Left ventricle myocardium inferior (tissue), 1 donor: Measurements from ENCODE around the gene UROD. TPM values are rescaled to one million over a fixed set of nuclear protein-coding genes. Genes with fewer than 3 reads are reported as not detected.
A peak's percentile ranks its signal among the peaks of the same experiment; 100 is the strongest.

Experiments used
- DNase-seq: peaks from one replicate; pipeline ENCODE4 v3.0.0-alpha.2; 2020
- H3K27ac ChIP-seq: fragments of 200-600 bp; replicated peaks from 2 replicates; pipeline ENCODE4 v1.8.0; 2021
- H3K27me3 ChIP-seq: fragments of 200-600 bp; 2 replicates; pipeline ENCODE4 v1.8.0; 2021; ENCODE audit warnings: low read depth
- H3K36me3 ChIP-seq: fragments of 200-600 bp; 2 replicates; pipeline ENCODE4 v1.8.0; 2021
- H3K4me1 ChIP-seq: fragments of 200-600 bp; 2 replicates; pipeline ENCODE4 v1.8.0; 2021
- H3K4me3 ChIP-seq: fragments of 200-600 bp; 2 replicates; pipeline ENCODE4 v1.8.0; 2021; ENCODE audit warnings: mild to moderate bottlenecking, moderate library complexity
- H3K9me3 ChIP-seq: fragments of 200-600 bp; replicated peaks from 2 replicates; pipeline ENCODE4 v1.8.0; 2021
- CTCF ChIP-seq: fragments of 200-600 bp; IDR thresholded peaks from 2 replicates; pipeline ENCODE4 v1.8.0; 2021; ENCODE audit warnings: antibody characterized with exemption, mild to moderate bottlenecking, borderline replicate concordance
- intact Hi-C: fragments of 100-400 bp; cut with micrococcal nuclease; formaldehyde crosslinking; loops from one replicate; pipeline ENCODE4 v1.11.0; 2022
- total RNA-seq: library from RNA; stranded (reverse); fragmentation: NEBNext Ultra II Directional; extraction: Animal tissue kit (Norgen Biotek cat#: 25700); gene quantifications from one replicate; pipeline ENCODE4 v1.2.1, GENCODE V29; 2021
- donor health status: DM: no; HTN: yes; CAD: no; lungs with severe emphysema.

The UROD gene
- total RNA-seq, 1 donor from 2014 or later, result 67.5 TPM

GRCh38 chr1:45008516-45008915, 3.5 kb upstream of the UROD start:
- peaks cover 63% of the 10 kb centered on the region for H3K36me3 ChIP-seq
- no peak overlapping the region for H3K4me3 ChIP-seq
- DNase-seq, result no peak
- TF ChIP-seq CTCF, result no peak
- H3K27ac ChIP-seq, result no peak overlapping the region
- no peaks in the 10 kb centered on the region for H3K9me3 ChIP-seq
- H3K4me1 ChIP-seq, result peaks cover 46% of the 10 kb centered on the region
- intact Hi-C loops, result no loop called here
- no peaks in the 10 kb centered on the region for H3K27me3 ChIP-seq

GRCh38 chr1:45009296-45009865, 2.7 kb upstream of the UROD start:
- H3K27ac ChIP-seq, result no peak overlapping the region
- H3K4me3 ChIP-seq, result peak overlapping the region; percentile 100
- intact Hi-C loops, result no loop called here
- H3K27me3 ChIP-seq, result no peaks in the 10 kb centered on the region
- peaks cover 56% of the 10 kb centered on the region for H3K36me3 ChIP-seq
- no peaks in the 10 kb centered on the region for H3K9me3 ChIP-seq
- TF ChIP-seq CTCF, result no peak
- H3K4me1 ChIP-seq, result peaks cover 55% of the 10 kb centered on the region
- DNase-seq, result no peak

GRCh38 chr1:45009956-45010854, 1.8 kb upstream of the UROD start:
- Histone ChIP-seq H3K4me3 (peak overlapping the region; percentile 100), H3K4me1 (peaks cover 60% of the 10 kb centered on the region), H3K36me3 (peaks cover 53% of the 10 kb centered on the region), H3K9me3 (no peaks in the 10 kb centered on the region), H3K27ac (peak overlapping the region; percentile 91), H3K27me3 (no peaks in the 10 kb centered on the region)
- DNase-seq, result peak; percentile 31
- intact Hi-C loops, result loop anchor here (10.0 kb wide), 1 partner anchor 485 kb away; the partner anchor contains the start of gene TESK2
- TF ChIP-seq CTCF, result no peak

GRCh38 chr1:45010855-45011811, 921 bp upstream of the UROD start, which contains the start of gene HECTD3:
HECTD3 (minus strand) TSS chr1:45011324; CDS start chr1:45011257, 67 bp downstream.
- peak within 1 kb of the TSS; percentile 91 for H3K27ac ChIP-seq
- no peaks in the 10 kb centered on the region for H3K27me3 ChIP-seq
- DNase-seq, result peak; percentile 85
- no peaks in the 10 kb centered on the region for H3K9me3 ChIP-seq
- H3K4me3 ChIP-seq, result peak within 1 kb of the TSS; percentile 100
- H3K36me3 ChIP-seq, result peaks cover 48% of the 10 kb centered on the region
- intact Hi-C loops, result loop anchor here (10.0 kb wide), 1 partner anchor 484 kb away; the partner anchor contains the start of gene TESK2
- peaks cover 60% of the 10 kb centered on the region for H3K4me1 ChIP-seq
- TF ChIP-seq CTCF, result peak; percentile 16
